ENCODE data around the gene NT5C3A. TPM values are rescaled to one million over a fixed set of nuclear protein-coding genes. Genes with fewer than 3 reads are reported as not detected.
A peak's percentile ranks its signal among the peaks of the same experiment; 100 is the strongest.
"Not testable (repeated sequence)": the region's sequence is repeated elsewhere in the genome, so short reads cannot be mapped to it uniquely, and the experiment has no call there.

Gene NT5C3A
- total RNA-seq, 1 experiment from 2014 or later, result 67.1 TPM

DNA sequence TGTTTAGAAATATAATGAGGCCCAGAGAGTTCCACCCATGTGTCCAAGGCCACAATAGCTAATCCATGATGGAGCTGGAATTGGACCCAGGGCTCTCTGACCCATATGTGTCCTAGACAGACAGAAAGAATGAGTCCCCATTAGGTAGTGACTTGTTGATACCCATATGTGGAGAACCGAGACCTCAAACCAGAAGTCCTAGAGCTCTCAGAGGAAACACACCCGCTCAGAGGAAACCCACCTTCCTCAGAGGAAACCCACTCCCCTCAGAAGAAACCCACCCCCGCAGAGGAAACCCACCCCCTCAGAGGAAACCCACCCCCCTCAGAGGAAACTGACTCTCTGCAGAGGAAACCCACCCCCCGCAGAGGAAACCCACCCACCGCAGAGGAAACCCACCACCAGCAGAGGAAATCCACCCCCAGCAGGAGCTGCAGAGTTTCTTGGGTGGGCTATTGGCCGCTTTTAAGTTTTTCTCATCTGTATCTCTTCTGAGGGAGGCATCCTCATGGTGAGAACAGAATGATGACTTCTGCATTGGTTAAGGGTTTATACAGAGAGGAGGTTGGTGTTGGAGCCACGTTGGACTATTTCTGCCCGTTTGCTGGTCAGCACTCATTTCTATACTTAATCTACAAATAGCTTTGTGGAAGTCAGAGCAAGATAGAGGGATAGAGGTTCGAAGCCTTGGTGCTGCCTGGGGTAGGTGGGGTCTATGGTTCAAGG, 70.4 kb downstream of the NT5C3A start:
- DNase-seq (ENCODE audit: extremely low read depth, low read depth), result not testable (repeated sequence)

DNA sequence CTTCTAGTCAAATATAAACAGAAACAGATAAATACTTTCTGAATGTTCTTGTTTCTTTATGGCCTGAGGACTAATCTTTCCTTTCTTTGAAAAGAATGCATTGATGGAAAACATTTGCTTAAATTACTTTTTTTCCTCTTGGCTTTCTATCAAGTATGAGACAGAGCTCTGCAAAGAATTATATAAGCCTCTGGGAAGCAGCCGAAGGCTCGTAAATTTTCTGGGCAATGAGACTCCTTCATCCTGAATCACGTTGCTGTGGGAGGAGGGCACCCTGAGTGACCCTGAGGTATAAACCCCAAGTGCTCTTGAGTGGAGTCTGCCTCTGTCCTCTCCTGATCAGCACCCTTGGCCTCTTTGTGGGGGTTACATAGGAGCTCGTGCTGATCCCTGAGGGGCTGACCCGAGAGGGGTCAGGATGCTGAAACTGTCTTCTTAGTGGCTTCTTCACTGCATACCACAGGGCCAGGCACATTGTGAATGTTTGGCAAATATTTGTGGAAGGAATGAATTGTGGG, 71.4 kb downstream of the NT5C3A start:
- not testable (repeated sequence) for DNase-seq (ENCODE audit: extremely low read depth, low read depth)

GRCh38 chr7:32988148-32988547, 74.4 kb downstream of the NT5C3A start:
- not testable (repeated sequence) for DNase-seq (ENCODE audit: extremely low read depth, low read depth)

DNA sequence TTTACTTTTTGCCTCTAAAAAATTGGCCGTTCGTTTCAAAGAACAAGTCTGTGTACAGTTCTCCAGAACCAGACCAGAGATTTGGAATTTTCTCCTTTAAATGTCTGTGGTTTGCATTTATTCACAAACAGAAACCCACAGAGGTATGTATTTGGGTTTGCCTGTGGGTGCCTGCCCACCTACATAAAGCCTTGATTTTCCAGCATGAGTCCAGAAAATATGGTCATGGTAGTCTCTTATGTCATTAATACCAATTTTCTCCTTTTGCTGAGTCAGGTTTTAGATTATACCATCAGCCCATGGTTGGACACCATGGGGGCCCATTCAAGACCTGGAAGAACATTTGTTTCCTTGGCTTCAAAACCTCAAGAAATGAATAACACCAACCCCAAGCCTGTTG, 82.7 kb downstream of the NT5C3A start:
- not testable (repeated sequence) for DNase-seq (ENCODE audit: extremely low read depth, low read depth)

DNA sequence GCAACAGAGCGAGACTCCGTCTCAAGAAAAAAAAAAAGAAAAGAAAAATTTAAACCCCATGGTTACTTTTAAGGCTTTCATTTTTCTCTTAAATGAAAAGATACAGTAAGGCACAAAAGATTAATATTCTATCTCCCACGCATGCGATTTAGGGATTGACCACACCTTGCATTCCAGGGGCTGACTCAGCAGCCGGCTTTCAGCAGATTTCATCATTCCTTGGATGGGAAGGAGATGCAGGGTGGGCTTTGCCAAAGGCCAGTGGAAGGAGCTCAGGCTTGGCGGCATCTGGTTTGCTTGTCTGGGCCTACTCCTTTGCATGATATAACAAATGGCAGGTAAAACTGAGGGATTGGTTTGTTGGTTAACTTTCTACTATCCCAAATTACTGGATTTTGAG, 83.3 kb downstream of the NT5C3A start:
- peak; percentile 45 for DNase-seq (ENCODE audit: extremely low read depth, low read depth)

GRCh38 chr7:32977159-32977558, 85.4 kb downstream of the NT5C3A start:
- DNase-seq (ENCODE audit: extremely low read depth, low read depth), result not testable (repeated sequence)

DNA sequence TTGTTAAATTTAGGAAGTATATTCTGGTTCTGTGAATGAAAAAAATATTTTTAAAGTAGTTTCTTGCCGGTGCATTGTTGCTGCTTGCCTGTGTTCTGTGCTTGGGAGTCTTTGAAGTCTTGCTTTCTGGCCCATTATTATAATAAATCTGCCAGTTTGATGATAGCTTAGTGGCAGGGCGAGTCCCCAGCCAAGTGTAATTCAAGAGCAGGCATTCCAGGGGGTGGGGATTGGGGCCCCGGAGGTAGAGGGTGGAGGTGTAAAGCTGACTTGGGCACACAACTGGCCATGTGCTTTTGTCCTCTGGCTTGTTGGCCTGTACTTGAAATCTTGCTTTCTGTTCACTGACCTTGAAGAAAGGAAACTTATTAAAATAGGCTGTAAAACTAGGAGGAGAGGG, 90.6 kb downstream of the NT5C3A start:
- not testable (repeated sequence) for DNase-seq (ENCODE audit: extremely low read depth, low read depth)

DNA sequence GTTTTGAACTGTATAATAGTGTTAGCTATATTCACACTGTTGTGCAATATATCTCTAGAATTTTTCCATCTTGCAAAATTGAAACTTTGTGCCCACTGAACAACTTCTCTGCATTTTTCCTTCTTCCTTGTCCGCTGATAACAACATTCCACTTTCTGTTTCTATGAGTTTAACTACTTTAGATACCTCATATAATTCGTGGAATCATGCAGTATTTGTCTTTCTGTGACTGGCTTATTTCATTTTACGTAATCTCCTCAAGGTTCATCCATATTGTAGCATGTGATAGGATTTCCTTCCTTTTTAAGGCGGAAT, 95.4 kb downstream of the NT5C3A start:
- not testable (repeated sequence) for DNase-seq (ENCODE audit: extremely low read depth, low read depth)

DNA sequence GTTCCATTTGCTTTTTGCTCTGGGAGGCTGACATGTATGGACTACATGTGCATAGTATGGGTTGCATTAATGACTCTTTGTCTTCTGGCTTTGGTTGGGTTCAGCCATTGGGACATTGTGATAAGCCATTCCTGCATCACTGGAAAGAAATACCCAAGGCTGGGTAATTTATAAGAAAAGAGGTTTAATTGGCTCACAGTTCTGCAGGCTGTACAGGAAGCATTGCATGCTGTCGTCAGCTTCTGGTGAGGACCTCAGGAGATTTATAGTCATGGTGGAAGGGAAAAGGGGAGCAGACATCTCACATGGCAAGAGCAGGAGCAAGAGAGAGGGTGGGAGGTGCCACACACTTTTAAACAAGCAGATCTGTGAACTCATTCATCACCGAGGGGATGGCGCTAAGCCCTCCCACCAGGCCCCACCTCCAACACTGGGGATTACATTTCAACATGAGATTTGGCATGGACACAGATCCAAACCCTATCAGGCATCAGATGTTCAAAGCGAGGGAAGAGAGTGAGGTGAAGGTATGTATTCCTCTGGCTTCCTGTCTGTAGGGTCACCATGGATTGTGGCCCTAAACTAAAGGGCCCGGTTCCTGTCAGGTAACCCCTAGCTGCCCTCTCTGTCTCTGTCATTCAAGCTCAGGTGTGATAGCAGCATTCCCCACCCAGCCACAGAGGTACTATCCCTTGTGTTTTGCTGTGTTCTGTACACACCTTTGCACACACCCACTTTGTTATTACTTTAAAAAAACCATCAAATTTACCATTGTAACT, 95.9 kb downstream of the NT5C3A start:
- not testable (repeated sequence) for DNase-seq (ENCODE audit: extremely low read depth, low read depth)

DNA sequence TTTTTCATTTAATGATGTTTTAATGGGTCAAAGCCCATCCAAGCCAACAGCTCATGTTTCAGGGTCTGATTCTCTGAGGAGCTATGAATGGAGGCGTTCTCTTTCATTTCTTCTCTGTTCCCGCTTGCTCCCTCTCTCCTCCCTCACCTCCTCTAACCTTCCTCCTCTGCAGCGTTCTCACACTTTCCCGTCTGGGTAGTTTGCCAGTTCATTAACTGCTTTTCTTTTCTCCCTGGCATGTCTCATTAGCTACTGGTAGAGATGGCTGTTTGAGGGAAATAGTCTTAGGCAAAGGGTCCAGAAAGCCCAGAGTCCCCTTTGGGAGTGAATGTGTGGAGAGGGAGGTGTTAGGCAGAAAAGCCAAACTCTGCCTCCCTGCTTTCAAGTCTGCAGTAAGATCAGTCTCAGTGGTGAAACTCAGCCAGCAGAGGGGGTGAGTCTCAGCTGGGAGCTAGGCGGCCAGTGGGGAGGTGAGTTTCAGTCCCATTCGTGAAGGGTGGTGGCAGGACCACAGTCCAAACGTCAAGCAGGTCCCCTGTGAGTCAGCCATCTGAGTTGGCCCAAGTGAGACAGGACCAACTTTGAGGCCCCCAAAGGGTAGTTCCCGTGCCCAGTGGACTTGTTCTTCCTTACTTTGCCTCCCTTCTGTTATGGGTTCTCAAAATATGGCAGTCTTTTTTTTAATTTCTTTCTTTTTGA, 98.0 kb downstream of the NT5C3A start:
- not testable (repeated sequence) for DNase-seq (ENCODE audit: extremely low read depth, low read depth)

Small RNA genes lying within 50 kb of the gene (small RNA-seq; reads per million reads assigned to genes)
- gene RN7SL505P (0 reads per million in 2 experiments), gene RNU6-388P (0 reads per million in 2 experiments), gene RPS29P14 (0 to 0.06 reads per million in 2 experiments)

Other genes with a start within 250 kb of the NT5C3A start
- 45.8 and 49.8 TPM in 2 replicates for gene KBTBD2, start 171.0 kb downstream of the NT5C3A start, total RNA-seq (2014; rRNA removed; shearing (Covaris generic))
- gene FKBP9, start 105.3 kb downstream of the NT5C3A start, total RNA-seq (2014; rRNA removed; shearing (Covaris generic)), result 130 and 146 TPM in 2 replicates
- 35.7 and 35.8 TPM in 2 replicates for gene RP9, start 46.6 kb upstream of the NT5C3A start, total RNA-seq (2014; rRNA removed; shearing (Covaris generic))
- gene BBS9, start 66.8 kb upstream of the NT5C3A start, total RNA-seq (2014; rRNA removed; shearing (Covaris generic)), result 6.8 and 9.0 TPM in 2 replicates

Measured in NCI-H460 (cell line).